ENCODE results near the gene OR10C1.

GRCh38 chr6:29488874-29489273 lies 49.8 kb downstream of the OR10C1 start:
- TF ChIP-seq CTCF (IDR thresholded peaks at IDR 0.05) = no peak
- no peak for TF ChIP-seq POLR2A (IDR thresholded peaks at IDR 0.05)

All from right lobe of liver (tissue), 4 donors.